ENCODE measurements around the gene PHF20. TPM values are rescaled to one million over a fixed set of nuclear protein-coding genes. Genes with fewer than 3 reads are reported as not detected.
"Not testable (repeated sequence)": the region's sequence is repeated elsewhere in the genome, so short reads cannot be mapped to it uniquely, and the experiment has no call there.

The PHF20 gene
- total and polyA plus RNA-seq, 2 of the 13 experiments (the other 11 are each of a cell fraction or from before 2014, with no cell fraction given), result 22.8 to 34.1 TPM

- TF ChIP-seq ZNF687 (CRISPR knock-in tag; IDR thresholded peaks at IDR 0.05) (peak; percentile 46), ZNF790 (CRISPR knock-in tag; IDR thresholded peaks at IDR 0.05; ENCODE audit: borderline replicate concordance) (peak; percentile 19; the same call in 1 of the 2 replicates), SAFB2 (CRISPR knock-in tag; IDR thresholded peaks at IDR 0.05; ENCODE audit: borderline replicate concordance, low read depth) (0 out of 2 replicates have a peak, but pooled peaks have one; percentile 48), NFATC3 (CRISPR knock-in tag; IDR thresholded peaks at IDR 0.05) (peak; percentile 26; the same call in 1 of the 2 replicates), ZC3H13 (CRISPR knock-in tag; IDR thresholded peaks at IDR 0.05) (peak; percentile 50; the same call in 1 of the 2 replicates), BCL3 (CRISPR knock-in tag; IDR thresholded peaks at IDR 0.05) (0 out of 2 replicates have a peak, but pooled peaks have one; percentile 34), CHCHD3 (CRISPR knock-in tag; IDR thresholded peaks at IDR 0.05) (peak; percentile 20; the same call in 1 of the 2 replicates), SP1 (CRISPR knock-in tag; IDR thresholded peaks at IDR 0.05) (0 out of 2 replicates have a peak, but pooled peaks have one; percentile 21), PRPF4 (IDR thresholded peaks at IDR 0.05; ENCODE audit: low read depth, low read length, poor library complexity, severe bottlenecking) (peak; percentile 57), ZNF501 (CRISPR knock-in tag; IDR thresholded peaks at IDR 0.05) (peak; percentile 52; the same call in 1 of the 2 replicates), MTF2 (CRISPR knock-in tag; IDR thresholded peaks at IDR 0.05; ENCODE audit: borderline replicate concordance) (0 out of 2 replicates have a peak, but pooled peaks have one; percentile 32), ZNF274 (CRISPR knock-in tag; IDR thresholded peaks at IDR 0.05) (0 out of 2 replicates have a peak, but pooled peaks have one; percentile 20), FOXC1 (CRISPR knock-in tag; IDR thresholded peaks at IDR 0.05; ENCODE audit: borderline replicate concordance) (0 out of 2 replicates have a peak, but pooled peaks have one; percentile 15), ZBTB38 (CRISPR knock-in tag; IDR thresholded peaks at IDR 0.05) (peak; percentile 90)
- TF ChIP-seq SP1 (IDR thresholded peaks at IDR 0.05), result not testable (repeated sequence)
- TF ChIP-seq, protein P1, sequence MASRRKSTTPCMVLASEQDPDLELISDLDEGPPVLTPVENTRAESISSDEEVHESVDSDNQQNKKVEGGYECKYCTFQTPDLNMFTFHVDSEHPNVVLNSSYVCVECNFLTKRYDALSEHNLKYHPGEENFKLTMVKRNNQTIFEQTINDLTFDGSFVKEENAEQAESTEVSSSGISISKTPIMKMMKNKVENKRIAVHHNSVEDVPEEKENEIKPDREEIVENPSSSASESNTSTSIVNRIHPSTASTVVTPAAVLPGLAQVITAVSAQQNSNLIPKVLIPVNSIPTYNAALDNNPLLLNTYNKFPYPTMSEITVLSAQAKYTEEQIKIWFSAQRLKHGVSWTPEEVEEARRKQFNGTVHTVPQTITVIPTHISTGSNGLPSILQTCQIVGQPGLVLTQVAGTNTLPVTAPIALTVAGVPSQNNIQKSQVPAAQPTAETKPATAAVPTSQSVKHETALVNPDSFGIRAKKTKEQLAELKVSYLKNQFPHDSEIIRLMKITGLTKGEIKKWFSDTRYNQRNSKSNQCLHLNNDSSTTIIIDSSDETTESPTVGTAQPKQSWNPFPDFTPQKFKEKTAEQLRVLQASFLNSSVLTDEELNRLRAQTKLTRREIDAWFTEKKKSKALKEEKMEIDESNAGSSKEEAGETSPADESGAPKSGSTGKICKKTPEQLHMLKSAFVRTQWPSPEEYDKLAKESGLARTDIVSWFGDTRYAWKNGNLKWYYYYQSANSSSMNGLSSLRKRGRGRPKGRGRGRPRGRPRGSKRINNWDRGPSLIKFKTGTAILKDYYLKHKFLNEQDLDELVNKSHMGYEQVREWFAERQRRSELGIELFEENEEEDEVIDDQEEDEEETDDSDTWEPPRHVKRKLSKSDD (CRISPR knock-in tag; IDR thresholded peaks at IDR 0.05; ENCODE audit: low read depth), result 0 out of 2 replicates have a peak, but pooled peaks have one; percentile 52
- TF ChIP-seq, protein P2, sequence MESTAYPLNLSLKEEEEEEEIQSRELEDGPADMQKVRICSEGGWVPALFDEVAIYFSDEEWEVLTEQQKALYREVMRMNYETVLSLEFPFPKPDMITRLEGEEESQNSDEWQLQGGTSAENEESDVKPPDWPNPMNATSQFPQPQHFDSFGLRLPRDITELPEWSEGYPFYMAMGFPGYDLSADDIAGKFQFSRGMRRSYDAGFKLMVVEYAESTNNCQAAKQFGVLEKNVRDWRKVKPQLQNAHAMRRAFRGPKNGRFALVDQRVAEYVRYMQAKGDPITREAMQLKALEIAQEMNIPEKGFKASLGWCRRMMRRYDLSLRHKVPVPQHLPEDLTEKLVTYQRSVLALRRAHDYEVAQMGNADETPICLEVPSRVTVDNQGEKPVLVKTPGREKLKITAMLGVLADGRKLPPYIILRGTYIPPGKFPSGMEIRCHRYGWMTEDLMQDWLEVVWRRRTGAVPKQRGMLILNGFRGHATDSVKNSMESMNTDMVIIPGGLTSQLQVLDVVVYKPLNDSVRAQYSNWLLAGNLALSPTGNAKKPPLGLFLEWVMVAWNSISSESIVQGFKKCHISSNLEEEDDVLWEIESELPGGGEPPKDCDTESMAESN (CRISPR knock-in tag; conservative IDR thresholded peaks at IDR 0.05), result peak; percentile 48; the same call in 1 of the 2 replicates
- TF ChIP-seq, protein P3, sequence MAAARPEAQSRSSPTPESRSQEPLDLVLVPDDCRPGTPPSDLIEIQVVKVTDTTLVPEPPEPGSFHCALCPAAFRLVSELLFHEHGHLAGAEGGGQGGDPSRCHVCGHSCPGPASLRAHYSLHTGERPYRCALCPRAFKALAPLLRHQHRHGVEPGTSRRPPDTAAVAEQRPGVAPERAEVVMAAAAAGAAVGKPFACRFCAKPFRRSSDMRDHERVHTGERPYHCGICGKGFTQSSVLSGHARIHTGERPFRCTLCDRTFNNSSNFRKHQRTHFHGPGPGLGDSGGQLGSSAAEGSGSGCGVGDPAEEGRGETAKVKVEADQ (CRISPR knock-in tag; IDR thresholded peaks at IDR 0.05; ENCODE audit: borderline replicate concordance), result 0 out of 2 replicates have a peak, but pooled peaks have one; percentile 38
These were observed 180.3 kb downstream of the PHF20 start (continued) for GRCh38 chr20:35952080-35952479.
